ENCODE results near the gene CHST11.

DNA sequence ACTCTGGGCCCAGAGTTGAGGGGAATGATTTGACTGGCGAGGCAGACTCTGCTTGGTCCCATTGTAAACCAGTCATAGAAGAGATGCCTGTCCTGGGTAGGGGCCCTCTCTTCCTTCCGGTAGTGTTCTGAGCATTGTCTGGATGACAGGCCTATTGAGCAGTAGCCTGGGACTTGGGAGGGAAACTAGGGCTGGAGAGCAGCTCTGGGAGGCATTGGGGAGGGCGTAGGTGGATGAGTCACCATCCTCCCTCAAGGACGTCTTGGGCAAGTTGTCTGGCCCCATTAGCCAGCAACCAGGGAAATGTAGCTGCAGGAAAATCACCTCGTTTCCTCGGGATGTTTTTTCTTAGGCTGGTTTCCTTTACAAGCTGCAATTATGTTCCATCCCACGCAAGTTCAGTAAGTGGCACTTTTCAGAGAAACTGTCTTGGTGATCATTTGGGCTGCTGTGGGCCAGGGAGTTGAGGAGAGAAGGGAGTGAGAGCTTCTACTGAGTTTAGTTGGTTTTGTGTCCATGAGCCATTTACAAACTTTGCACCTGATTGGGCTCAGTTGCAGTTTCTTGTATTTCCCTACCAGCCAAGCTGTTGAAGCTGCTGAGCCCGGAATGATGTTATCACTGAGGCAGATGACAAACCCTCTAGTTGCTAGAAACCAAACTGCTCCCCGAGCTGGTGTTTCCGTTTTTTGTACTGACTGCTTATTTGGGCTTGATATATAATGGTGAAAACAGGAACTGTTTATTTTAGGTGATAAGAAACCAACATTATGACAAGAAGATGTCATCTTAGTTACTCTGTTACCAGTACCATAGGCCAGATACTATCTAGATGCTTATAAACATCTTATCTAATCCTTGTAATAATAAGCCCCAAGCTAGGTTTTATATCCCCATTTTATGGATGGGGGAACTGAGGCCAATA, 147.6 kb downstream of the CHST11 start:
- no peak for TF ChIP-seq CTCF (IDR thresholded peaks at IDR 0.05)
- TF ChIP-seq POLR2A (IDR thresholded peaks at IDR 0.05), result no peak
